Caco-2 (cell line): ENCODE data around the gene BORCS6. TPM values are rescaled to one million over a fixed set of nuclear protein-coding genes. Genes with fewer than 3 reads are reported as not detected.

Experiments
- BruUV-seq: library from RNA; stranded (reverse); fragments of 400-500 nt; replicated peaks from 2 replicates; lab custom pipeline; 2021; lab: Mats Ljungman, UMichigan
- CTCF ChIA-PET: fragments of 300-600 bp; sonication (Branson Sonifier 250); formaldehyde crosslinking; loops from one replicate; lab custom pipeline; 2022; ENCODE audit warnings: antibody characterized with exemption; lab: Charles Lee
- POLR2A ChIA-PET: fragments of 300-600 bp; sonication (Branson Sonifier 250); formaldehyde crosslinking; loops from one replicate; lab custom pipeline; 2022; ENCODE audit warnings: antibody characterized with exemption; lab: Charles Lee
- DNase-seq, 2 experiments: peaks; one replicate each; pipeline versions ENCODE4 v3.0.0 to v3.0.0-alpha.2; 2020 to 2022
- H3K27me3 ChIP-seq: replicated peaks from 2 replicates; pipeline ENCODE4 v1.6.0; 2011; ENCODE audit warnings: low read length; ENCODE audit not compliant: control insufficient read depth, insufficient read depth
- H3K36me3 ChIP-seq: 2 replicates; pipeline ENCODE4 v1.5.1; 2011; ENCODE audit warnings: low read length; ENCODE audit not compliant: control insufficient read depth, insufficient read depth
- H3K4me1 ChIP-seq: fragments of 250-450 bp; sonication (Bioruptor Pico); 2 replicates; pipeline ENCODE4 v1.5.1; 2020; ENCODE audit warnings: mild to moderate bottlenecking
- H3K4me3 ChIP-seq: 2 replicates; pipeline ENCODE4 v1.5.1; 2011; ENCODE audit warnings: low read depth, mild to moderate bottlenecking, control low read depth, low read length
- H3K9me3 ChIP-seq: fragments of 250-450 bp; sonication (Bioruptor Pico); 2 replicates; pipeline ENCODE4 v1.5.1; 2020; ENCODE audit warnings: mild to moderate bottlenecking, moderate library complexity
- H3K27ac Mint-ChIP-seq: one replicate; pipeline ENCODE4 v1.8.0; 2022; ENCODE audit warnings: mixed read lengths; ENCODE audit not compliant: unreplicated experiment
- H3K27me3 Mint-ChIP-seq: one replicate; pipeline ENCODE4 v1.8.0; 2022; ENCODE audit warnings: mixed read lengths; ENCODE audit not compliant: insufficient read depth, unreplicated experiment
- H3K36me3 Mint-ChIP-seq: one replicate; pipeline ENCODE4 v1.8.0; 2022; ENCODE audit warnings: mild to moderate bottlenecking, mixed read lengths; ENCODE audit not compliant: insufficient read depth, unreplicated experiment
- H3K4me1 Mint-ChIP-seq: one replicate; pipeline ENCODE4 v1.8.0; 2022; ENCODE audit warnings: low read depth, mixed read lengths; ENCODE audit not compliant: unreplicated experiment
- H3K4me3 Mint-ChIP-seq: one replicate; pipeline ENCODE4 v1.8.0; 2022; ENCODE audit warnings: mild to moderate bottlenecking, moderate library complexity, mixed read lengths; ENCODE audit not compliant: unreplicated experiment
- H3K9me3 Mint-ChIP-seq: one replicate; pipeline ENCODE4 v1.8.0; 2022; ENCODE audit warnings: mixed read lengths; ENCODE audit not compliant: unreplicated experiment
- intact Hi-C: fragments of 100-400 bp; cut with micrococcal nuclease; formaldehyde crosslinking; loops from one replicate; pipeline ENCODE4 v1.10.0; 2022; ENCODE audit not compliant: unreplicated experiment
- total RNA-seq: library from RNA; stranded (reverse); gene quantifications from 2 replicates; pipeline ENCODE4 v1.2.3, GENCODE V29; 2022
- TF ChIP-seq, protein P1 (sequence below), 2 experiments: fragments of 200-600 bp in 1 of 2; IDR thresholded peaks; 1 replicate in 1 of 2; 2 replicates in 1 of 2; pipeline versions ENCODE4 v1.5.1 to v1.8.0; 2011 to 2022; ENCODE audit warnings: antibody characterized with exemption in 1 of 2, control low read depth in 1 of 2, inconsistent platforms in 1 of 2, low read depth in 1 of 2, low read length in 1 of 2, mild to moderate bottlenecking in 1 of 2, moderate library complexity in 1 of 2; ENCODE audit not compliant: insufficient read depth in 1 of 2, severe bottlenecking in 1 of 2, unreplicated experiment in 1 of 2

The BORCS6 gene
- total RNA-seq, 1 experiment from 2014 or later: 4.7 TPM

DNA sequence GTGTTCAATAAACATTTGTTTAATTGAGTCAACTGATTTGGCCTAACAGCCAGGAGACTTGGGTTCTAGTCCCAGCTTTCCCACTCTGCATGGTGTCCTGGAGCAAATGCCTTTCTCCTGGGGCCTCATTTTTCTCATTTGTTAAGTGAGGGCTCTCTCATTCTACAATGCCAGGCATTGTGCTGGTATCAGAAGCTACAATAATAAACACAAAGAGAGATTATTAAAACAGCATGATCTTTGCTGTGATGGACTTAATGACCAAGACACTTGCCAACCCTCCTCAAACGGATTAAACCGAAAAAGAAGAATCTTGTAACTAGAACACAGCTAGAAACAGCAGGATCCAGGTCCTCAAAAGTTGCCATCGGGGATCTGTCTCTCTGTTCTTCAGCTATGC lies 22.5 kb downstream of the BORCS6 start:
- H3K4me1 Mint-ChIP-seq: no peaks in the 10 kb centered on the region
- peaks cover 6% of the 10 kb centered on the region for H3K36me3 Mint-ChIP-seq
- TF ChIP-seq, protein P1, sequence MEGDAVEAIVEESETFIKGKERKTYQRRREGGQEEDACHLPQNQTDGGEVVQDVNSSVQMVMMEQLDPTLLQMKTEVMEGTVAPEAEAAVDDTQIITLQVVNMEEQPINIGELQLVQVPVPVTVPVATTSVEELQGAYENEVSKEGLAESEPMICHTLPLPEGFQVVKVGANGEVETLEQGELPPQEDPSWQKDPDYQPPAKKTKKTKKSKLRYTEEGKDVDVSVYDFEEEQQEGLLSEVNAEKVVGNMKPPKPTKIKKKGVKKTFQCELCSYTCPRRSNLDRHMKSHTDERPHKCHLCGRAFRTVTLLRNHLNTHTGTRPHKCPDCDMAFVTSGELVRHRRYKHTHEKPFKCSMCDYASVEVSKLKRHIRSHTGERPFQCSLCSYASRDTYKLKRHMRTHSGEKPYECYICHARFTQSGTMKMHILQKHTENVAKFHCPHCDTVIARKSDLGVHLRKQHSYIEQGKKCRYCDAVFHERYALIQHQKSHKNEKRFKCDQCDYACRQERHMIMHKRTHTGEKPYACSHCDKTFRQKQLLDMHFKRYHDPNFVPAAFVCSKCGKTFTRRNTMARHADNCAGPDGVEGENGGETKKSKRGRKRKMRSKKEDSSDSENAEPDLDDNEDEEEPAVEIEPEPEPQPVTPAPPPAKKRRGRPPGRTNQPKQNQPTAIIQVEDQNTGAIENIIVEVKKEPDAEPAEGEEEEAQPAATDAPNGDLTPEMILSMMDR (IDR thresholded peaks at IDR 0.05; ENCODE audit: insufficient read depth in 1 of 2, low read depth in 1 of 2, low read length in 1 of 2, severe bottlenecking in 1 of 2, unreplicated experiment in 1 of 2): no peak
- Histone ChIP-seq H3K4me3 (no peak overlapping the region), H3K9me3 (no peaks in the 10 kb centered on the region), H3K27me3 (no peaks in the 10 kb centered on the region), H3K36me3 (no peaks in the 10 kb centered on the region), H3K4me1 (peaks cover 5% of the 10 kb centered on the region; the same call in 1 of the 2 replicates)
- intact Hi-C loops: no loop called here
- H3K9me3 Mint-ChIP-seq: no peaks in the 10 kb centered on the region
- BruUV-seq: no TSS peak
- no peaks in the 10 kb centered on the region for H3K27me3 Mint-ChIP-seq
- DNase-seq: no peak
- H3K4me3 Mint-ChIP-seq: no peak overlapping the region
- no peak overlapping the region for H3K27ac Mint-ChIP-seq
- POLR2A ChIA-PET: no interaction called here
- CTCF ChIA-PET: no interaction called here

DNA sequence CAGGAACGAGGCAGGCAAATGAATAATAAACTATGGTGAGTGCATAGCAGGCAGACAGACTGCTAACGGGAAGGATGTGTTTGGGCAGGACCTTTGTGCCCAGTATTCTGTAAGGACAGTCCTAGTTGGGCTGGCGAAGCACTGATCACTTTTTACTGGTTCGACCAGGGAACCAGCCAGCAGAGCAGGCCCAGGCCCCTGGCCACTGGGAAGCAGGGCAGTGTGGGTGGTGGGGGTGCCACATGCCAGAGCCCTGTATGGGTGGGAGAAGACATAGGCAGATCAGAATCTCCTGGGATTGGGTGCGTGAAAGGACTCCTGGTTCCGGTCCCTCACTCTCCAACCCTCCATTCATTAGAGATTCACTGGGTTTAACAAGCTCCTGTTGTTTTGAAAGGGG lies 23.2 kb downstream of the BORCS6 start:
- Histone ChIP-seq H3K9me3 (no peaks in the 10 kb centered on the region), H3K36me3 (no peaks in the 10 kb centered on the region), H3K4me1 (peaks cover 7% of the 10 kb centered on the region; the same call in 1 of the 2 replicates), H3K27me3 (no peaks in the 10 kb centered on the region), H3K4me3 (no peak overlapping the region)
- H3K4me3 Mint-ChIP-seq: no peak overlapping the region
- no peak overlapping the region for H3K27ac Mint-ChIP-seq
- H3K27me3 Mint-ChIP-seq: no peaks in the 10 kb centered on the region
- POLR2A ChIA-PET: no interaction called here
- no peaks in the 10 kb centered on the region for H3K4me1 Mint-ChIP-seq
- no TSS peak for BruUV-seq
- no peaks in the 10 kb centered on the region for H3K9me3 Mint-ChIP-seq
- intact Hi-C loops: no loop called here
- DNase-seq: no peak
- CTCF ChIA-PET: no interaction called here
- TF ChIP-seq, protein P1 (IDR thresholded peaks at IDR 0.05; ENCODE audit: insufficient read depth in 1 of 2, low read depth in 1 of 2, low read length in 1 of 2, severe bottlenecking in 1 of 2, unreplicated experiment in 1 of 2): no peak
- H3K36me3 Mint-ChIP-seq: peaks cover 7% of the 10 kb centered on the region

DNA sequence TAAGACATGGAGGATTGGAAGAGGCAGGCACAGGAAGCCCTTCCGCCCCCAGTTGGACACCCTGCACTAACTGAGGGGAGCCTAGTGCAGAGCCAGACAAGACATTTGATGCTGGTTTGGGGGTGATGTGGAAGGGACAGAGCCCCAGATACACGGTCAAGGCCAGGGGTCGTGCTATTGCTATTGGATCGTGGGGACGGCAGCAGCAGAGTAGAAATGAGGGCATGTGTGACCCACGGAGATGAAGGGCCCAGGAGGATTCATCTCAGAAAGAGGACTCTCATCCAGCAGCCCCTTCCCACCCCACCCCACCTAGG lies 25.2 kb downstream of the BORCS6 start:
- intact Hi-C loops: no loop called here
- no peak for DNase-seq
- H3K4me1 ChIP-seq: peaks cover 9% of the 10 kb centered on the region; the same call in 1 of the 2 replicates
- H3K27ac Mint-ChIP-seq: no peak overlapping the region
- H3K9me3 Mint-ChIP-seq: no peaks in the 10 kb centered on the region
- no TSS peak for BruUV-seq
- no peak overlapping the region for H3K4me3 ChIP-seq
- no peaks in the 10 kb centered on the region for H3K27me3 Mint-ChIP-seq
- ChIA-PET POLR2A (interaction anchor here (1.7 kb wide), 1 partner anchor 9 kb away, joined by 14 read pairs; no protein-coding TSS in a partner anchor), CTCF (no interaction called here)
- no peaks in the 10 kb centered on the region for H3K27me3 ChIP-seq
- H3K4me3 Mint-ChIP-seq: no peak overlapping the region
- no peaks in the 10 kb centered on the region for H3K36me3 ChIP-seq
- H3K4me1 Mint-ChIP-seq: peaks cover 5% of the 10 kb centered on the region
- peaks cover 23% of the 10 kb centered on the region for H3K36me3 Mint-ChIP-seq
- TF ChIP-seq, protein P1 (IDR thresholded peaks at IDR 0.05; ENCODE audit: insufficient read depth in 1 of 2, low read depth in 1 of 2, low read length in 1 of 2, severe bottlenecking in 1 of 2, unreplicated experiment in 1 of 2): no peak
- H3K9me3 ChIP-seq: no peaks in the 10 kb centered on the region
